Left lung (tissue), 10 donors: Measurements from ENCODE around the gene TMEM135. TPM values are rescaled to one million over a fixed set of nuclear protein-coding genes. Genes with fewer than 3 reads are reported as not detected.

ENCODE experiments used
- ATAC-seq: fragments of 200-7000 bp; cut with Tn5 transposase; one replicate; pipeline ENCODE4 v1.9.1; 2020; ENCODE audit warnings: moderate library complexity
- DNase-seq, 4 donors: peaks; one replicate each; pipeline ENCODE4 v3.0.0-alpha.2; 2013 to 2020
- H3K27ac ChIP-seq, 2 donors: fragments of 200-600 bp; sonication (generic) in 1 of 2; one replicate each; pipeline versions ENCODE4 v1.5.0 to v1.8.0; 2020 to 2021
- H3K27me3 ChIP-seq, 2 donors: fragments of 200-600 bp; sonication (generic) in 1 of 2; one replicate each; pipeline versions ENCODE4 v1.5.0 to v1.8.0; 2020 to 2021
- H3K36me3 ChIP-seq, 2 donors: fragments of 200-600 bp; sonication (generic) in 1 of 2; one replicate each; pipeline versions ENCODE4 v1.5.0 to v1.8.0; 2020 to 2021
- H3K4me1 ChIP-seq, 2 donors: fragments of 200-600 bp; one replicate each; pipeline ENCODE4 v1.8.0; 2021
- H3K4me3 ChIP-seq, 2 donors: fragments of 200-600 bp; sonication (generic) in 1 of 2; one replicate each; pipeline versions ENCODE4 v1.5.0 to v1.8.0; 2020 to 2021; ENCODE audit warnings: mild to moderate bottlenecking in 1 of 2
- H3K9me3 ChIP-seq, 2 donors: fragments of 200-600 bp; sonication (generic) in 1 of 2; one replicate each; pipeline versions ENCODE4 v1.5.0 to v1.8.0; 2020 to 2021
- intact Hi-C, 2 donors: fragments of 100-400 bp; cut with DNase I; formaldehyde crosslinking; loops; one replicate each; pipeline versions ENCODE4 v1.11.2 to v1.14.2; 2022
- polyA plus RNA-seq, 6 donors: library from polyadenylated mRNA; unstranded; fragments of 120-200 nt; gene quantifications; one replicate each; pipeline ENCODE4 v1.2.1, GENCODE V29; 2013; ENCODE audit not compliant: insufficient read length in 6 of 6
- total RNA-seq, 2 donors: library from RNA; stranded (reverse); fragmentation: NEBNext Ultra II Directional; extraction: Animal tissue kit (Norgen Biotek cat#: 25700); gene quantifications; one replicate each; pipeline ENCODE4 v1.2.1, GENCODE V29; 2021
- TF ChIP-seq, protein P1 (sequence below), 2 donors: fragments of 200-600 bp; sonication (generic) in 1 of 2; IDR thresholded peaks; one replicate each; pipeline versions ENCODE4 v1.5.0 to v1.8.0; 2021; ENCODE audit warnings: antibody characterized with exemption in 2 of 2
- donor health status: DM: no; HTN: yes; CAD: no.
- donor health status: DM: no; HTN: no; CAD: no.

The TMEM135 gene
- total and polyA plus RNA-seq, 8 donors: 21.3 to 33.4 (median 27.2) TPM

DNA sequence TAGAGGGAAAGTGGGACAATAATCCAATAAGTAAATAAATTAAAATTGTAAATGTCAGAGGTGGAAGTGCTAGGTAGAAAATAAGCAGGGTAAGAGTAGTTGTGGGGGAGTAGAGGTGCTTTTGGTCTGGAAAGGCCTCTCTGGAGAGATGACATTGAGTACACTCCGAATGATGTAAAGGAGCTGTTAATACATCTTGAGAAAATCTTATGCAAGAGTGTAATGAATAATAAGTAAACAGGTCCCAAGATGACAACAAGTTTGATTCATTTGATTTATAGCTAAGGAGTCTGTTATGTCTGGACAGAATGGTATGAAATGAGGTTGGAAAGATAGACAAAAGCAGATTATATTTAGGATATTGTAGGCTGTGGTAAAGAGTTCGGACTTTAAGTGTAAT lies 87.5 kb downstream of the TMEM135 start:
- Histone ChIP-seq H3K4me1 (no peaks in the 10 kb centered on the region), H3K27me3 (no peaks in the 10 kb centered on the region), H3K27ac (no peak overlapping the region), H3K9me3 (no peaks in the 10 kb centered on the region), H3K4me3 (no peak overlapping the region), H3K36me3 (no peaks in the 10 kb centered on the region)
- ATAC-seq: peak; percentile 75
- TF ChIP-seq, protein P1, sequence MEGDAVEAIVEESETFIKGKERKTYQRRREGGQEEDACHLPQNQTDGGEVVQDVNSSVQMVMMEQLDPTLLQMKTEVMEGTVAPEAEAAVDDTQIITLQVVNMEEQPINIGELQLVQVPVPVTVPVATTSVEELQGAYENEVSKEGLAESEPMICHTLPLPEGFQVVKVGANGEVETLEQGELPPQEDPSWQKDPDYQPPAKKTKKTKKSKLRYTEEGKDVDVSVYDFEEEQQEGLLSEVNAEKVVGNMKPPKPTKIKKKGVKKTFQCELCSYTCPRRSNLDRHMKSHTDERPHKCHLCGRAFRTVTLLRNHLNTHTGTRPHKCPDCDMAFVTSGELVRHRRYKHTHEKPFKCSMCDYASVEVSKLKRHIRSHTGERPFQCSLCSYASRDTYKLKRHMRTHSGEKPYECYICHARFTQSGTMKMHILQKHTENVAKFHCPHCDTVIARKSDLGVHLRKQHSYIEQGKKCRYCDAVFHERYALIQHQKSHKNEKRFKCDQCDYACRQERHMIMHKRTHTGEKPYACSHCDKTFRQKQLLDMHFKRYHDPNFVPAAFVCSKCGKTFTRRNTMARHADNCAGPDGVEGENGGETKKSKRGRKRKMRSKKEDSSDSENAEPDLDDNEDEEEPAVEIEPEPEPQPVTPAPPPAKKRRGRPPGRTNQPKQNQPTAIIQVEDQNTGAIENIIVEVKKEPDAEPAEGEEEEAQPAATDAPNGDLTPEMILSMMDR (IDR thresholded peaks at IDR 0.05): no peak
- no peak for DNase-seq
- intact Hi-C loops: no loop called here

DNA sequence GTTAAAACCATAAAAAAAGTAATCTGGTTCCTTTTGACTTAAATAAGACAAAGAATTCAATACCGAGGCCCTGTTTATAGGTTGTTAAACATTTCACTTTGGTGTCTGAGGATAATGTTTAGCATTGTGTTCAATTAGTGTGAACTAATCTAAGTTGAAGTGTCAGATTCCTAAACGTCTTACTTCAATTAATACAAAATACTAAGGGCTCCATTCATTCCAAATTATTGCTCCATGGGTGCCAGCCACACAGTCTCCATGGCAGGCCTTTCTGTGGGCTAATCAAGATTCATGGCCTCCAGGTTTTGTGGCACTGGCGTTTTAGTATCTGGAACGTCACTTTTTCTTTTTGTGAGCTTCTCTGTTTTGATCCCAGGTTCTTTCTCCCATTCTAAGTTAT lies 89.4 kb downstream of the TMEM135 start:
- intact Hi-C loops: no loop called here
- no peaks in the 10 kb centered on the region for H3K36me3 ChIP-seq
- TF ChIP-seq, protein P1 (IDR thresholded peaks at IDR 0.05): no peak
- no peaks in the 10 kb centered on the region for H3K4me1 ChIP-seq
- H3K27ac ChIP-seq: no peak overlapping the region
- ATAC-seq (no peak), DNase-seq (no peak)
- no peaks in the 10 kb centered on the region for H3K9me3 ChIP-seq
- H3K4me3 ChIP-seq: no peak overlapping the region
- H3K27me3 ChIP-seq: no peaks in the 10 kb centered on the region

DNA sequence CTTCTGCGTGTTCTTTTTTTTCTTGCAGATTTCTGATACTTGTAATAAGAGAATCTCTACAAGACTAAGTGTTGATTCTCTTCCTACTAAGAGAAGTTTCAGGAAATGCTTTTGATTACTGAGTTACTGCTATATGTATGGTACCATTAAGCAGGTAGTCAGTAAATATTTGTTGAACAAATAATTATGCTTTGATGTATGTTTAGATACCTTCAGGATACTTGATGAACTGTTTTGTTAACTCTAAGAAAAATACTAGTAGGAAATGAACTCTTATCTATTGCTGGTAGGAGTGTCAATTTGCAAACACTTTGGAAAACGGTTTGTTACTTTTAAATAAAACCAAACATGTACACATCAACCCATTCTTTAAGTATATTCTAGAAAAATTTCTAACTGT lies 90.6 kb downstream of the TMEM135 start:
- Histone ChIP-seq H3K4me1 (no peaks in the 10 kb centered on the region), H3K9me3 (no peaks in the 10 kb centered on the region), H3K4me3 (no peak overlapping the region), H3K36me3 (no peaks in the 10 kb centered on the region), H3K27ac (no peak overlapping the region), H3K27me3 (no peaks in the 10 kb centered on the region)
- no peak for DNase-seq
- TF ChIP-seq, protein P1 (IDR thresholded peaks at IDR 0.05): no peak
- ATAC-seq: no peak
- intact Hi-C loops: no loop called here

DNA sequence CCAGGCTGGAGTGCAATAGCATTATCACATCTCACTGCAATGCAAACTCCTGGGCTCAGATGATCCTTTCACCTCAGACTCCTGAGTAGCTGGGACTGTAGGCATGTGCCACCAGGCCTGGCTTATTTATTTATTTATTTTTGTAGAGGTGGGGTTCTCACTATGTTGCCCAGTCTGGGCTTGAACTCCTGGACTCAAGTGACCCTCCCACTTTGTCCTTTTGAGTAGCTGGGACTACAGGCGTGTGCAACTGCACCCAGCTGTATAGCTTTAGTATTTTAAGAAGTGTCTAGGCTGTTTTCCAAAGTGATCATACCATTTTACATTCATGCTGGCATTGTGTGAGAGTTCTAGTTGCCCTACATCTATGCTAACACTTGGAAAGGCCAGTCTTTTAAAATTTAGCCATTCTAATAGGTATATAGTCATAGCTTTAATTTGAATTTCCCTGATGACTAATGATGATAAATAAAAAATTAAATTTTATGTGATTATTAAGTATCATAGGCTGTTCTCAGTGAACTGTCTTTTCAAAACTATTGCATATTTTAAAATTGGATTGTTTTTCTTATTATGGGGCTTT lies 96.9 kb downstream of the TMEM135 start:
- Histone ChIP-seq H3K4me1 (no peaks in the 10 kb centered on the region), H3K27me3 (no peaks in the 10 kb centered on the region), H3K9me3 (peaks cover 0 to 10% of the 10 kb centered on the region in 2 donors), H3K4me3 (no peak overlapping the region), H3K27ac (no peak overlapping the region), H3K36me3 (no peaks in the 10 kb centered on the region)
- TF ChIP-seq, protein P1 (IDR thresholded peaks at IDR 0.05): no peak
- DNase-seq (no peak), ATAC-seq (no peak)
- intact Hi-C loops: no loop called here

DNA sequence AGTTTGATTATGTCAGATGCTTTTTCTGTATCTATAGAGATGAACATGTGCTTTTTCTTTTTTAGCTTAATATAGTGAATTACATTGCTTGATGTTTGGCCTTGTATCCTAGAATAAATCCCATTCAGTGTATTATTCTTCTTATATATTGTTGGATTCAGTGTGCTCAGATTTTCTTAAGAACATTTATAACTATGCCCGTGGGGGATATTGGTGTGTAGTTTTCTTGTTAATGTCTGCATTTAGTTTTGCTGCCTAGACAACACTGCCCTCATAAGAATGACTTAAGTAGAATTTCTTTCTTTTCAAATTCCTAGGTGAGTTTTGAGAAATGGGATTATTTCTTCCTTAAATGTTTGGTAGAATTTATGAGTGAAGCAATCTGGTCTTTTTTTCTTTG lies 98.5 kb downstream of the TMEM135 start:
- ATAC-seq: no peak
- no peak for DNase-seq
- no peaks in the 10 kb centered on the region for H3K4me1 ChIP-seq
- H3K4me3 ChIP-seq: no peak overlapping the region
- H3K27me3 ChIP-seq: no peaks in the 10 kb centered on the region
- intact Hi-C loops: no loop called here
- TF ChIP-seq, protein P1 (IDR thresholded peaks at IDR 0.05): no peak
- peaks cover 0 to 13% of the 10 kb centered on the region in 2 donors for H3K9me3 ChIP-seq
- no peaks in the 10 kb centered on the region for H3K36me3 ChIP-seq
- no peak overlapping the region for H3K27ac ChIP-seq
